K562 (cell line): ENCODE data around the gene HDAC5. TPM values are rescaled to one million over a fixed set of nuclear protein-coding genes. Genes with fewer than 3 reads are reported as not detected.

Experiments
- BHLHE40 ChIP-seq: IDR thresholded peaks from 2 replicates; pipeline ENCODE4 v1.6.1; 2011; ENCODE audit warnings: low read length, improper control_type of control experiment
- CBX5 ChIP-seq: IDR thresholded peaks from 2 replicates; pipeline ENCODE4 v1.6.1; 2014; ENCODE audit warnings: low read depth, borderline replicate concordance
- CREM ChIP-seq: IDR thresholded peaks from 2 replicates; pipeline ENCODE4 v1.6.1; 2014; ENCODE audit warnings: antibody characterized with exemption, low read depth
- DDX20 ChIP-seq: fragments of 450-650 bp; IDR thresholded peaks from 2 replicates; pipeline ENCODE4 v1.6.1; 2016; ENCODE audit warnings: missing genetic modification characterization, low read depth, mild to moderate bottlenecking, missing compliant biosample characterization, moderate library complexity
- FOXP4 ChIP-seq: sonication (generic); formaldehyde crosslinking; IDR thresholded peaks from 2 replicates; pipeline ENCODE4 v1.8.0; 2022; ENCODE audit warnings: mild to moderate bottlenecking, missing genetic modification reagents, borderline replicate concordance
- FUS ChIP-seq: fragments of 200-400 bp; formaldehyde crosslinking; optimal IDR thresholded peaks from 2 replicates; pipeline ENCODE3; 2017; ENCODE audit warnings: low read depth, low read length
- GTF2A2 ChIP-seq: IDR thresholded peaks from 2 replicates; pipeline ENCODE4 v1.6.1; 2016; ENCODE audit warnings: mild to moderate bottlenecking, missing genetic modification characterization, missing compliant biosample characterization
- KLF10 ChIP-seq: fragments of 250-450 bp; sonication (Bioruptor Pico); IDR thresholded peaks from 2 replicates; pipeline ENCODE4 v1.6.1; 2021; ENCODE audit warnings: matching md5 sums
- MAFK ChIP-seq: IDR thresholded peaks from 2 replicates; pipeline ENCODE4 v1.6.1; 2011; ENCODE audit warnings: low read length, improper control_type of control experiment
- MAX ChIP-seq: sonication (generic); formaldehyde crosslinking; IDR thresholded peaks from 2 replicates; pipeline ENCODE4 v1.9.0; 2022; ENCODE audit warnings: mild to moderate bottlenecking, missing genetic modification reagents
- MYBL2 ChIP-seq, 2 experiments: fragments of 450-650 bp in 1 of 2; sonication (generic) in 1 of 2; formaldehyde crosslinking in 1 of 2; IDR thresholded peaks; 2 replicates each; pipeline versions ENCODE4 v1.6.1 to v1.8.1; 2017 to 2022; ENCODE audit warnings: borderline replicate concordance in 1 of 2, inconsistent platforms in 1 of 2, low read depth in 1 of 2, mild to moderate bottlenecking in 1 of 2, missing genetic modification reagents in 1 of 2, moderate library complexity in 1 of 2
- NCOR1 ChIP-seq: fragments of 450-650 bp; IDR thresholded peaks from 2 replicates; pipeline ENCODE4 v1.6.1; 2016; ENCODE audit warnings: mild to moderate bottlenecking, moderate library complexity
- NFIX ChIP-seq: fragments of 250-450 bp; sonication (Bioruptor Pico); IDR thresholded peaks from 2 replicates; pipeline ENCODE4 v1.4.0; 2020; ENCODE audit warnings: low read depth, mild to moderate bottlenecking, moderate library complexity
- NFXL1 ChIP-seq: fragments of 450-650 bp; formaldehyde crosslinking; IDR thresholded peaks from 2 replicates; pipeline ENCODE4 v1.4.0; 2021; ENCODE audit warnings: mild to moderate bottlenecking
- POLR2A ChIP-seq: fragments of 450-650 bp; conservative IDR thresholded peaks from 2 replicates; pipeline ENCODE4 v1.6.1; 2016
- RB1 ChIP-seq: fragments of 450-650 bp; IDR thresholded peaks from 2 replicates; pipeline ENCODE4 v1.6.1; 2017; ENCODE audit warnings: low read depth, mild to moderate bottlenecking
- SMAD4 ChIP-seq: fragments of 250-450 bp; sonication (Bioruptor Pico); conservative IDR thresholded peaks from 2 replicates; pipeline ENCODE4 v1.8.0; 2021; ENCODE audit warnings: inconsistent platforms, mild to moderate bottlenecking, moderate library complexity
- SRSF3 ChIP-seq: fragments of 200-400 bp; formaldehyde crosslinking; IDR thresholded peaks from 2 replicates; pipeline ENCODE4 v1.6.1; 2016; ENCODE audit warnings: mild to moderate bottlenecking, low read length, moderate library complexity; ENCODE audit not compliant: insufficient read depth
- TCF3 ChIP-seq: sonication (generic); formaldehyde crosslinking; IDR thresholded peaks from 2 replicates; pipeline ENCODE4 v1.4.0; 2020; ENCODE audit warnings: mild to moderate bottlenecking, missing genetic modification reagents
- TCFL5 ChIP-seq: fragments of 250-450 bp; sonication (Bioruptor Pico); conservative IDR thresholded peaks from 2 replicates; pipeline ENCODE4 v1.6.1; 2021; ENCODE audit warnings: mild to moderate bottlenecking, moderate library complexity, matching md5 sums
- ZNF174 ChIP-seq: fragments of 250-450 bp; sonication (Bioruptor Pico); IDR thresholded peaks from 2 replicates; pipeline ENCODE4 v1.4.0; 2020; ENCODE audit warnings: mild to moderate bottlenecking
- ZNF316 ChIP-seq: fragments of 450-650 bp; IDR thresholded peaks from 2 replicates; pipeline ENCODE4 v1.6.1; 2016
- ZNF778 ChIP-seq: fragments of 450-650 bp; formaldehyde crosslinking; IDR thresholded peaks from 2 replicates; pipeline ENCODE4 v1.4.0; 2020; ENCODE audit warnings: mild to moderate bottlenecking, moderate library complexity
- polyA plus RNA-seq, 8 experiments: library from polyadenylated mRNA; depleted of rRNA in 4 of 8; stranded (reverse) in 5 of 8; unstranded in 3 of 8; fragments of >200 nt; fragmentation: Nextera tagmentation in 2 of 8; fragmentation: Illumina TruSeq in 1 of 8; extraction: Ambion mirVana in 2 of 8; extraction: Trizol in 1 of 8; gene quantifications; 2 replicates each; pipeline versions ENCODE4 v1.2.1 to v1.2.3, GENCODE V29; 2011 to 2014; ENCODE audit warnings: inconsistent platforms in 1 of 8, missing spikeins in 1 of 8
- total RNA-seq, 7 experiments: library from RNA; depleted of rRNA in 6 of 7; stranded (reverse); fragments of >200 nt in 6 of 7; fragmentation: Illumina TruSeq in 2 of 7; extraction: Trizol in 2 of 7; gene quantifications; 2 replicates each; pipeline versions ENCODE4 v1.2.1 to v1.2.3, GENCODE V29; 2011 to 2021; ENCODE audit warnings: low replicate concordance in 1 of 7
- TF ChIP-seq, protein P1 (sequence below): sonication (generic); formaldehyde crosslinking; IDR thresholded peaks from 2 replicates; pipeline ENCODE4 v1.8.0; 2022; ENCODE audit warnings: missing genetic modification reagents, mild to moderate bottlenecking, moderate library complexity, borderline replicate concordance
- TF ChIP-seq, protein P2 (sequence below), 2 experiments: IDR thresholded peaks; 2 replicates each; pipeline ENCODE4 v1.6.1; 2011; ENCODE audit warnings: borderline replicate concordance in 1 of 2, control low read depth in 1 of 2, low read depth in 1 of 2, low read length in 1 of 2, mild to moderate bottlenecking in 1 of 2, mixed read lengths in 1 of 2, moderate library complexity in 1 of 2; ENCODE audit not compliant: insufficient read depth in 1 of 2, insufficient read length in 1 of 2, poor library complexity in 1 of 2, severe bottlenecking in 1 of 2; ENCODE audit errors: extremely low read depth in 1 of 2

The HDAC5 gene
- total and polyA plus RNA-seq, 9 of the 15 experiments (the other 6 are each of a cell fraction or from before 2014, with no cell fraction given) = 0.45 to 26.2 (median 16.4) TPM

GRCh38 chr17:44097110-44097958, 26.1 kb downstream of the HDAC5 start (continued):
- TF ChIP-seq RB1 = 0 out of 2 replicates have a peak, but pooled peaks have one; percentile 46
- peak; percentile 42 for TF ChIP-seq MAX (CRISPR knock-in tag)
- 0 out of 2 replicates have a peak, but pooled peaks have one; percentile 19 for TF ChIP-seq CREM
- no peak for TF ChIP-seq MAFK
- 0 out of 2 replicates have a peak, but pooled peaks have one; percentile 21 for TF ChIP-seq SRSF3
- TF ChIP-seq, protein P1, sequence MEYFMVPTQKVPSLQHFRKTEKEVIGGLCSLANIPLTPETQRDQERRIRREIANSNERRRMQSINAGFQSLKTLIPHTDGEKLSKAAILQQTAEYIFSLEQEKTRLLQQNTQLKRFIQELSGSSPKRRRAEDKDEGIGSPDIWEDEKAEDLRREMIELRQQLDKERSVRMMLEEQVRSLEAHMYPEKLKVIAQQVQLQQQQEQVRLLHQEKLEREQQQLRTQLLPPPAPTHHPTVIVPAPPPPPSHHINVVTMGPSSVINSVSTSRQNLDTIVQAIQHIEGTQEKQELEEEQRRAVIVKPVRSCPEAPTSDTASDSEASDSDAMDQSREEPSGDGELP (CRISPR knock-in tag) = peak; percentile 47; the same call in 1 of the 2 replicates
- TF ChIP-seq, protein P2, sequence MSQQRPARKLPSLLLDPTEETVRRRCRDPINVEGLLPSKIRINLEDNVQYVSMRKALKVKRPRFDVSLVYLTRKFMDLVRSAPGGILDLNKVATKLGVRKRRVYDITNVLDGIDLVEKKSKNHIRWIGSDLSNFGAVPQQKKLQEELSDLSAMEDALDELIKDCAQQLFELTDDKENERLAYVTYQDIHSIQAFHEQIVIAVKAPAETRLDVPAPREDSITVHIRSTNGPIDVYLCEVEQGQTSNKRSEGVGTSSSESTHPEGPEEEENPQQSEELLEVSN (IDR thresholded peaks at IDR 0.05; ENCODE audit: borderline replicate concordance in 1 of 2, extremely low read depth in 1 of 2, insufficient read depth in 1 of 2, insufficient read length in 1 of 2, low read depth in 1 of 2, low read length in 1 of 2, poor library complexity in 1 of 2, severe bottlenecking in 1 of 2) = peak; percentile 56 to 66
- no peak for TF ChIP-seq POLR2A
- peak; percentile 15; the same call in 1 of the 2 replicates for TF ChIP-seq TCF3 (CRISPR knock-in tag)
- TF ChIP-seq BHLHE40 = peak; percentile 51; the same call in 1 of the 2 replicates
- no peak for TF ChIP-seq FUS
- TF ChIP-seq ZNF174 (CRISPR knock-in tag) = no peak
- TF ChIP-seq DDX20 (tag) = no peak
- no peak for TF ChIP-seq NFIX (CRISPR knock-in tag)
- TF ChIP-seq GTF2A2 (tag) = no peak
- TF ChIP-seq MYBL2 (IDR thresholded peaks at IDR 0.05; ENCODE audit: low read depth) = no peak
- TF ChIP-seq MYBL2 (CRISPR knock-in tag; IDR thresholded peaks at IDR 0.05; ENCODE audit: borderline replicate concordance) = no peak
- TF ChIP-seq KLF10 (CRISPR knock-in tag) = no peak
- no peak for TF ChIP-seq NFXL1 (CRISPR knock-in tag)
- no peak for TF ChIP-seq ZNF316
- no peak for TF ChIP-seq ZNF778
- TF ChIP-seq SMAD4 = no peak
- TF ChIP-seq FOXP4 = no peak
- no peak for TF ChIP-seq TCFL5 (CRISPR knock-in tag)
- TF ChIP-seq CBX5 = no peak
- TF ChIP-seq NCOR1 = no peak
